ENCODE results near the gene AREL1. TPM values are rescaled to one million over a fixed set of nuclear protein-coding genes. Genes with fewer than 3 reads are reported as not detected.

AREL1 gene
- total RNA-seq, 4 donors from 2014 or later = 45.6 to 61.1 (median 50.4) TPM

DNA sequence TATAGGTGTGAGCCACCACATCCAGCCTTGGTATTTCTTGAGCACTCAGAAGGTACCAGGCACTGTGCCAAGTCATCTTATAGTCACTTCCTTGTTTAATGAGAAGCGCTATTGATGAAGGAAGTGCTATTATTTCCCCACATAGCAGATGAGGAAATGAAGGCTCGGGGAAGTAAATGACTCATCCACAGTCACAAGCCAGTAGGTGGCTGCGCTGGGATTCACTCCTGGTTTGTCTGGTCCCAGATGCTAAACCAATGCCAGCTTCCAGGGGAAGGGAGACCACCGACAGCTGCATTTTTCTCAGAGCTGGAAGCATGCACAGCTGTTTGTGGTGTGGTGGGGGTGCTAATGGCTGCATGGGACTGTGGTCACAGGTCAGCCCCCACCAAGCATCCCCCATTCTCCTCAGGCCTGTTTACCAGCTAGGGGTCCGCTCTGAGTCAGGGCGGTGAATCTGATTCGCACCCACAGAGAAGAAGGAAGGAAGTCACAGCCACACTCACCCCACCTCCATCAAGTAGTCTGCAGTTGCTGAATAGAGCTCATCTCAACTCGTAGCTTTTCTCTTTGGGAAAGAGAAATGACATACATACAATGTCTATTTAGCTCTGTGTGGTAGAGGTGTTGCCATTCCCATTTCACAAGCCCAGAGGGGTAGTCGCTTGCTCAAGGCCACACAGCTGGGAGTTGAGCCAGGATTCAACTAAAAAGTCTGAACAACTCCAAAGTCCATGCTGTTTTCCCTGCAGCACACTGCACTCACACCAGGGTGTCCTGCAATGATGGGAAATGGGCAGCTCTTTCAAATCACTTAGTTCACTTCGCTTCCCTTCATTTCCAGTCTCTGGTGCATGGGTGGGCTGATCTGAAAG is 94.6 kb downstream of the AREL1 start:
- no peak for DNase-seq
- no peaks in the 10 kb centered on the region for H3K36me3 ChIP-seq
- H3K9me3 ChIP-seq = no peaks in the 10 kb centered on the region
- H3K27me3 ChIP-seq = no peaks in the 10 kb centered on the region
- peaks cover 5 to 49% of the 10 kb centered on the region in 2 donors for H3K4me1 ChIP-seq
- 60 to 68% methylated on average over 10 of the region's 10 CpGs for WGBS, 2 donors
- no peak overlapping the region for H3K27ac ChIP-seq
- intact Hi-C loops (cut with DNase I) = loop anchor here (5.0 to 10.0 kb wide), 3 partner anchors 86 to 256 kb away; no protein-coding TSS in a partner anchor
- no peak for TF ChIP-seq POLR2A (IDR thresholded peaks at IDR 0.05)
- TF ChIP-seq, protein P1, sequence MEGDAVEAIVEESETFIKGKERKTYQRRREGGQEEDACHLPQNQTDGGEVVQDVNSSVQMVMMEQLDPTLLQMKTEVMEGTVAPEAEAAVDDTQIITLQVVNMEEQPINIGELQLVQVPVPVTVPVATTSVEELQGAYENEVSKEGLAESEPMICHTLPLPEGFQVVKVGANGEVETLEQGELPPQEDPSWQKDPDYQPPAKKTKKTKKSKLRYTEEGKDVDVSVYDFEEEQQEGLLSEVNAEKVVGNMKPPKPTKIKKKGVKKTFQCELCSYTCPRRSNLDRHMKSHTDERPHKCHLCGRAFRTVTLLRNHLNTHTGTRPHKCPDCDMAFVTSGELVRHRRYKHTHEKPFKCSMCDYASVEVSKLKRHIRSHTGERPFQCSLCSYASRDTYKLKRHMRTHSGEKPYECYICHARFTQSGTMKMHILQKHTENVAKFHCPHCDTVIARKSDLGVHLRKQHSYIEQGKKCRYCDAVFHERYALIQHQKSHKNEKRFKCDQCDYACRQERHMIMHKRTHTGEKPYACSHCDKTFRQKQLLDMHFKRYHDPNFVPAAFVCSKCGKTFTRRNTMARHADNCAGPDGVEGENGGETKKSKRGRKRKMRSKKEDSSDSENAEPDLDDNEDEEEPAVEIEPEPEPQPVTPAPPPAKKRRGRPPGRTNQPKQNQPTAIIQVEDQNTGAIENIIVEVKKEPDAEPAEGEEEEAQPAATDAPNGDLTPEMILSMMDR (IDR thresholded peaks at IDR 0.05) = no peak
- H3K4me3 ChIP-seq (replicated peaks in 1 of 3) = no peak overlapping the region

DNA sequence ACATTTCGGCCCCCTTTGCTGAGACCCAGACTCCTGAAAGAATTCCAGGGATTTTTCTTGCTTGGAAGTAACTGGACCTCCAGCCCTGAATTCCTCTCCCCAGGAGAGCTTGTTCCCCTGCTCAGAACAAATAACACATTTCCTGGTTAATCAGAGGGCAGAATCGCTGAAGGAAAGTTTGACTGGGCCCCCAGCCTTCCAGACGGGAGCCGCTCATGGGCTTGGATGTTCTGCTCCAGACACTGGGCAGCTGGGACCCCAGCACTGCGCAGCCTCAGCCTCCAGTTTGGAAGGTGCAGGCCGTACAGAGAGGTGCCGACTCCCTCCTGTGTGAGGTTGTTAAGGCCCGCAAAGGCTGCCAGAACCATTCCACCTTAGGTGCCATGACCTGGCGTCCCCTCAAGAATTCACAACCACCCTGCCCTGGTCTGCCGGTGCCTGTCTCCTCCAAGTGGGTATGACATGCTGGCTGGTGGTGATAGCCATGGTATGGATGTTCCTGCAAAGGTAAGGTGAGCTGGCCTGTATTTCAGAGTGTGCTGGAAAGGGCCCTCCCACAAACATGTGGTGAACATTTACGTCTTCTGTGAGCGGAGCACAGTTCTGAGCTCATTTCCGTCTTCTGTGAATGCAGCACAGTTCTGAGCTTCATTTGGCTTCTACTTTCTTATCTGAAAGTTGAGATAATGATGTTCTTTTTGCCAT is 95.7 kb downstream of the AREL1 start:
- no peaks in the 10 kb centered on the region for H3K9me3 ChIP-seq
- no peak for TF ChIP-seq POLR2A (IDR thresholded peaks at IDR 0.05)
- TF ChIP-seq, protein P1 (IDR thresholded peaks at IDR 0.05) = no peak
- H3K36me3 ChIP-seq = no peaks in the 10 kb centered on the region
- peaks cover 10 to 56% of the 10 kb centered on the region in 2 donors for H3K4me1 ChIP-seq
- no peak overlapping the region for H3K27ac ChIP-seq
- H3K27me3 ChIP-seq = no peaks in the 10 kb centered on the region
- WGBS, 2 donors = 82 to 90% methylated on average over 12 to 13 of the region's 13 CpGs
- intact Hi-C loops (cut with DNase I) = loop anchor here (5.0 to 10.0 kb wide), 3 partner anchors 88 to 255 kb away; no protein-coding TSS in a partner anchor
- no peak for DNase-seq
- H3K4me3 ChIP-seq (replicated peaks in 1 of 3) = no peak overlapping the region

DNA sequence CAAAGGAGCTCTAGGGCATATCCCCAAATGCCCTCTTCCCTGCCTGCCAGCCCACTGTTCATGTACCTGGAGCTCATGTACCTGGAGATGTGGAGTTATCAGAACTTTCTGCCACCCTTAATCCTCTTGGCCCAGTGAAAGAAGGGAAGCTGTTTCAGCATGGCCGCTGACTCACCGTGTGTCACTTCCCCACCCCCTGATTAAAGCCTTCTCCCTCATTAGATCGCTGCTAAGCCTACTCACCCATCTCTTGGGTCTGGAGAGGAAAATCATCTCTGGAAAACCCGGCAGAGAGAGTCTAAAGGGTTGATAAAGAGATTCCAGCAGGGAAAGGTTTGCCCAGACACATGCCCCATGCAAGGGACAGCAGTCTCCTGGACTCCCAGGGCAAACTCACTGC is 96.4 kb downstream of the AREL1 start:
- H3K27ac ChIP-seq = no peak overlapping the region

DNA sequence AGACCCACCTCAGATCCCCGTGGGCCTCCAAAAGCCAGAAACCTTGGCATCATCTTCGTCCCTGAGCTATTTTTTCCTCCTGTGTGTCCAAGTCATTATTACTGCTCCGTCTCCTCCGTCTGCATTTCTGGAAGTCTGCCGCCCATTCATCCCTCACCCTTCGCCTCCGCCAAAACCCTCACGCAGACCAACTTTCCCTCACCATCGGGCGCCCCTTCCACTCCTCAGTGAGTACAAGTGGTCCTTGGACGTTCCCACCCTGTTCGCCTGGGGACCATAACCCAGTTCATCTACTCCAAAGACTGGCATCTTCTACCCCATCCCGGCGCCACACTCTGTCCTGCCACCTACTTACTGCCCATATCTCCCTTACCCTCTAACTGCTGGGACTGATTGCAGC is 97.1 kb downstream of the AREL1 start:
- no peak overlapping the region for H3K27ac ChIP-seq
- no peaks in the 10 kb centered on the region for H3K9me3 ChIP-seq
- H3K4me1 ChIP-seq = peaks cover 10 to 54% of the 10 kb centered on the region in 2 donors
- intact Hi-C loops (cut with DNase I) = loop anchor here (5.0 to 10.0 kb wide), 3 partner anchors 89 to 253 kb away; no protein-coding TSS in a partner anchor
- TF ChIP-seq, protein P1 (IDR thresholded peaks at IDR 0.05) = no peak
- TF ChIP-seq POLR2A (IDR thresholded peaks at IDR 0.05) = no peak
- H3K4me3 ChIP-seq (replicated peaks in 1 of 3) = no peak overlapping the region
- DNase-seq = no peak
- H3K27me3 ChIP-seq = no peaks in the 10 kb centered on the region
- H3K36me3 ChIP-seq = no peaks in the 10 kb centered on the region
- 91 to 94% methylated on average over 14 of the region's 14 CpGs for WGBS, 2 donors

More for the DNA sequence above, 96.4 kb downstream of the AREL1 start:
- TF ChIP-seq POLR2A (IDR thresholded peaks at IDR 0.05) = no peak
- TF ChIP-seq, protein P1 (IDR thresholded peaks at IDR 0.05) = no peak
- DNase-seq = no peak
- intact Hi-C loops (cut with DNase I) = loop anchor here (5.0 to 10.0 kb wide), 3 partner anchors 88 to 254 kb away; no protein-coding TSS in a partner anchor
- Histone ChIP-seq H3K27me3 (no peaks in the 10 kb centered on the region), H3K9me3 (no peaks in the 10 kb centered on the region), H3K4me3 (replicated peaks in 1 of 3) (no peak overlapping the region), H3K4me1 (peaks cover 10 to 56% of the 10 kb centered on the region in 2 donors), H3K36me3 (no peaks in the 10 kb centered on the region)
- WGBS, 2 donors = 60 to 69% methylated on average over 4 of the region's 4 CpGs
